ENCODE measurements around the gene RTRAF.
A peak's percentile ranks its signal among the peaks of the same experiment; 100 is the strongest.

The RTRAF gene

GRCh38 chr14:51989293-51990234 is at the start of gene RTRAF:
RTRAF (plus strand) TSS chr14:51989546; CDS start chr14:51989640, 94 bp downstream.
- peak; percentile 86 for DNase-seq

- DNase-seq = no peak
These were observed 49.5 kb upstream of the RTRAF start for GRCh38 chr14:51939755-51940301.

- no peak for DNase-seq
These were observed 46.4 kb upstream of the RTRAF start for GRCh38 chr14:51942971-51943370.

- DNase-seq = no peak
These were observed 39.3 kb upstream of the RTRAF start for GRCh38 chr14:51950007-51950406.

- no peak for DNase-seq
These were observed 37.7 kb upstream of the RTRAF start for GRCh38 chr14:51951656-51952055.

GRCh38 chr14:51954031-51954430 is 35.3 kb upstream of the RTRAF start:
- DNase-seq = no peak

- no peak for DNase-seq
These were observed 34.7 kb upstream of the RTRAF start for GRCh38 chr14:51954657-51955056.

GRCh38 chr14:51957950-51958349 is 31.4 kb upstream of the RTRAF start:
- no peak for DNase-seq

- no peak for DNase-seq
These were observed 29.4 kb upstream of the RTRAF start for GRCh38 chr14:51959928-51960327.

GRCh38 chr14:51960866-51961265 is 28.5 kb upstream of the RTRAF start:
- DNase-seq = no peak

- DNase-seq = no peak
These were observed 26.6 kb upstream of the RTRAF start for GRCh38 chr14:51962711-51963110.

- DNase-seq = no peak
These were observed 26.1 kb upstream of the RTRAF start for GRCh38 chr14:51963286-51963685.

GRCh38 chr14:51967521-51967920 is 21.8 kb upstream of the RTRAF start:
- no peak for DNase-seq

GRCh38 chr14:51969852-51970540 is 19.4 kb upstream of the RTRAF start:
- DNase-seq = no peak

- DNase-seq = no peak
These were observed 16.8 kb upstream of the RTRAF start for GRCh38 chr14:51972566-51972965.

GRCh38 chr14:51977075-51977474 is 12.3 kb upstream of the RTRAF start:
- DNase-seq = no peak

- DNase-seq = no peak
These were observed 10.7 kb upstream of the RTRAF start for GRCh38 chr14:51978681-51979085.

- peak; percentile 64 for DNase-seq
These were observed 10.1 kb upstream of the RTRAF start for GRCh38 chr14:51979088-51979709.

GRCh38 chr14:51981218-51981854 is 8.0 kb upstream of the RTRAF start:
- no peak for DNase-seq

- no peak for DNase-seq
These were observed 1.1 kb upstream of the RTRAF start for GRCh38 chr14:51988221-51988620.

- no peak for DNase-seq
These were observed 1.1 kb downstream of the RTRAF start for GRCh38 chr14:51990488-51990887.

- no peak for DNase-seq
These were observed 4.1 kb downstream of the RTRAF start for GRCh38 chr14:51993285-51993920.

Data from activated effector memory CD4-positive, alpha-beta T cell treated with Interleukin-2 at 50 U/mL for 16 hours (primary cell).